ENCODE data around the gene TTC12.

DNA sequence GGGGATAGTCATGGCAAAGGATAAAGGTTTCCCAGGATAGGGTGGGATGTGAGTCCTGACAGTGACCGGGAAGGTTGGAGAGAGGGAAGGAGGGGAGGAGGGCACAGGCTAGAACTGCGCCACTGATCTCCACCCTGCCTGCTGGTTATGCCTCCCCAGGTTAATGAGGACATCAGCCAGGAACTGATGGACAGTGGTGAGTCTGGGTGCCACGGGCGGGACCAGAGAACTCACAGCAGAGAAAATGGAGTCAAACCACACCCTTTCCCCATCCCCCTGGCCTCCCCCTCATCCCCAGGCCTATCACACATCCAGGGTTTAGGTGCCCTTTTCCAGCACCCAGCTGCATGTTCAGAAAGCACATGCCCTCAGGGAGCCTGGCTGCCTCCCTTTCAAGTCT lies 83.4 kb downstream of the TTC12 start:
- TF ChIP-seq, protein P1, sequence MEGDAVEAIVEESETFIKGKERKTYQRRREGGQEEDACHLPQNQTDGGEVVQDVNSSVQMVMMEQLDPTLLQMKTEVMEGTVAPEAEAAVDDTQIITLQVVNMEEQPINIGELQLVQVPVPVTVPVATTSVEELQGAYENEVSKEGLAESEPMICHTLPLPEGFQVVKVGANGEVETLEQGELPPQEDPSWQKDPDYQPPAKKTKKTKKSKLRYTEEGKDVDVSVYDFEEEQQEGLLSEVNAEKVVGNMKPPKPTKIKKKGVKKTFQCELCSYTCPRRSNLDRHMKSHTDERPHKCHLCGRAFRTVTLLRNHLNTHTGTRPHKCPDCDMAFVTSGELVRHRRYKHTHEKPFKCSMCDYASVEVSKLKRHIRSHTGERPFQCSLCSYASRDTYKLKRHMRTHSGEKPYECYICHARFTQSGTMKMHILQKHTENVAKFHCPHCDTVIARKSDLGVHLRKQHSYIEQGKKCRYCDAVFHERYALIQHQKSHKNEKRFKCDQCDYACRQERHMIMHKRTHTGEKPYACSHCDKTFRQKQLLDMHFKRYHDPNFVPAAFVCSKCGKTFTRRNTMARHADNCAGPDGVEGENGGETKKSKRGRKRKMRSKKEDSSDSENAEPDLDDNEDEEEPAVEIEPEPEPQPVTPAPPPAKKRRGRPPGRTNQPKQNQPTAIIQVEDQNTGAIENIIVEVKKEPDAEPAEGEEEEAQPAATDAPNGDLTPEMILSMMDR (IDR thresholded peaks at IDR 0.05; ENCODE audit: low read length), result no peak
- TF ChIP-seq EZH2 (optimal IDR thresholded peaks at IDR 0.05; ENCODE audit: low read depth, low read length) (no peak), EZH2phosphoT487 (IDR thresholded peaks at IDR 0.05; ENCODE audit: low read length) (no peak)
